Activated CD8-positive, alpha-beta memory T cell treated with anti-CD3 and anti-CD28 coated beads, Interleukin-2, amount 50 U/mL, for 48 hours (primary cell): ENCODE data around the gene COL4A1.
"Not testable (repeated sequence)": the region's sequence is repeated elsewhere in the genome, so short reads cannot be mapped to it uniquely, and the experiment has no call there.

Experiments
- DNase-seq: peaks from one replicate; pipeline ENCODE4 v3.0.0-alpha.2; 2020

The COL4A1 gene

GRCh38 chr13:110124201-110124940 lies 182.6 kb downstream of the COL4A1 start:
- no peak for DNase-seq

DNA sequence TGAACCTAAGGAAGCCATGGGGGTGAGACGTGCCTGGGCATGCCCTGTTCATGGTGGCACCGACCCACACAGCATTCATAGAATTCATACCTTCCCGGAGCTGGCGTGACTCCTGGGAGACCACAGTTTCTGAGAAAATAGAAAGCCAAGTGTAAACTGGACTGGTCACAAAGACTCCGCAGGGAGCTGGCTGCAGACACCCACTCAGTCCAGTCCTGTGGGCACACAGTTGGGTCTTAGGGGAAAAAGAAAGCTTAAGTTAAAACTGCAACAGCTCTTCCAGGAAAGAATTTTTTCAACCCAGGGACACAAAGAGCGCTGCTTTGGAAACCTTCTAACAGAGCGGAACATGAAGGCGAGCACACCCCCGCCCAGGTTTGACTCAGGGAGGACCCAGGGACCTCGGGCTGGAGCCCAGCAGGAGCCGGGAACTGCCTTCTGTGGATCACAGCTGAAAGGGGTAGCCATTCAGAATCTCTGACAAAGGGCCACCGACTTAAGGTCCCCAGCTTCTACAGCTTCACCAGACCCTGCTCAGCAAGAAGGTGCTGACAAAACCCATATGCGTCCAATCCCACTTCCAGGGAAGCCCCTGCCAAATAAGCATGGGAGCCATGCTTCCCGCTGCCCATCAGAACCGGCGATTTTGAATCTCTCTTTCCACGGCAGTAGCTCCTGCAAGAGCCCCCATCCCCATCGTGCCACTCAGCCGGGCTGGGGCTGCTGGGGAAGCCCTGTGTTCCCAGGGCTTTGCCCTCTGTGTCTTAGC lies 183.7 kb downstream of the COL4A1 start:
- no peak for DNase-seq

DNA sequence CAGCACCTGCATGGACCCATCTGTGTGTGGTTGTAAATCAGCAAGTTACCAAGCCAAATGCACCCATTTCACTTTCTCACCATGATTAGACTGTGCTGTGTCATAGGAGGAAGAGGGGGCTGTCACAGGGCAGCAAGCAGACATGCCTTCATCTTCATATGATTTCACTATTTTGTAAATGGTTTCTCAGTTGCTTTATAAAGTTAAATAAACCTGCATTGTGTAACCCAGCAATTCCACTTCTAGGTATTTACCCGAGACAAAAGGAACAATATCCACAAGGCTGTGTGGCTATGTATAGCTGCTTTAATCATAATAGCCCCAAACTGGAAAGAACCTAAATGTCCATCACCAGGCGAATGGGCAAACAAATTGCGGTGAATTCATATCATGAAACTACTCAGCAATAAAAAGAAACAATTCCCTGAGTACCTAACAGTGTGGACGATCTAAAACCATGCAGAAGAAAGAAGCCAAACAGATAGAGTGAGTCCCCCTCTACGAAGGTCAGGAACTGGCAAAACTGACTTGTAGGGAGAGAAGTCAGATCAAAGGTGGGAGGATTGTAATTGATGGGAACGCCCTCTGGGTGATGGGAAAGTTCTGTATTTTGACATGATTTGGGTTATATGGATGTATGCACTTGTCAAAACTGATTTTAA lies 185.4 kb downstream of the COL4A1 start:
- no peak for DNase-seq

GRCh38 chr13:110119935-110120905 lies 186.7 kb downstream of the COL4A1 start:
- DNase-seq = no peak

- no peak for DNase-seq
These were observed 188.9 kb downstream of the COL4A1 start for GRCh38 chr13:110118106-110118505.

DNA sequence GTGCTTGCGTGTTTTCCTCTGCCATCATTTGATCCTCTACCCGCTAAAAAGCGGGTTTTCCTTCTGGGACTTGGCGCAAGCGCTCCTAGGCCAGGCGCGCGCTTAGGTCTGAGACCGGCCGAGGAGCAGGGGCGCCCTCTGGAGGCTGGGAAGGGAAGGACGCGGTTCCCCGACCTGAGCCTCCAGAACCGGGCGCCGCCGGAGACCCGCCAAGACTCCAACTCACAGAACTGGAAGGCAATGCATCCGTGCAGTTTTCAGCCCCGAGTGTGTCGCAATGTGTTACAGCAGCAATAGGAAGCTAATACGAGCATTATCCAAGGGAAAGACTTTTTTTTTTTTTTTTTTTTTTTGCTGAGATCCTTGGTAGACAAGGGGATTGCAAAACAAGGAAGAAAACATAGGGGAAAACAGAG lies 190.9 kb downstream of the COL4A1 start:
- peak; percentile 84 for DNase-seq

- no peak for DNase-seq
These were observed 191.4 kb downstream of the COL4A1 start for GRCh38 chr13:110115591-110115990.

DNA sequence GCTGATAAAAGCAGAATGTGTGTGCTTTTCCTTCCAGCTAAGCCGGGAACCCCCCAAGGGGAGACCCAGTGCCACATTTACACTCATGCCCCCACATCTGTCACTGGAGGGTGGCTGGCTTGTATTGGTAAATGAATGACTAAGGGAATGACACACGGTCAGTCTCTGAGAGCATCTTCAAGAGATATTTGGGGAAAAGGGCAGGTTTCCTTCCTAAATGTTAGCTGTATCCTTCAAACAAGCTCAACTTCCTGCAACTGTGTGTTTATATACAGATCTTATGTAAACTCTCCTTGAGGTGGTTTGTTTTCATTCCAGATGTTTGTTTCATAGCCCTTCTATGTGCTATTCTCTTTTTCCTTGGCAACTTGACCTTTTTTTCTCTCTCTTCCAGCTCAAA lies 192.6 kb downstream of the COL4A1 start:
- no peak for DNase-seq

DNA sequence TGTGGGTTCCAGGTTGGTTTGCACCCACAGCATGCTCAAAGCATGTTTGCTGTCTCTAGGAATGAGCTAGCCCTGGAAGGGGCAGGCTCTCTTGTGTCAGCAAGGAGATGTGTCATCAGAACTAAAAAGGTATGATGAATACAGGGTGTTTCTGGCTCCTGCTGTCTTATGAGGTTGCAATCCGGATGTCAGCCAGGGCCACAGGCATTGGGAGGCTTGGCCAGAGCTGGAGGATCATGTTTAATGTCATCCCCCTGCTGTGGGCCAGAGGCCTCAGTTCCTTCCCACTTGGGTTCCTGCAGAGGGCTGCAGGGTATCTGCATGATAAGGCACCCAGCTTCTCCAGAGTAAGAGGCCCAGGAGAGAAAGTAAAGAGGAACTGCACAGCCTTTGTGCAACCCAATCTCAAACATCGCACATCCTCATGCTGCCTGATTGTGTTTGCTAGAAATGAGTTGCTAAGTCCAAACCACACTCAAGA lies 193.6 kb downstream of the COL4A1 start:
- no peak for DNase-seq

DNA sequence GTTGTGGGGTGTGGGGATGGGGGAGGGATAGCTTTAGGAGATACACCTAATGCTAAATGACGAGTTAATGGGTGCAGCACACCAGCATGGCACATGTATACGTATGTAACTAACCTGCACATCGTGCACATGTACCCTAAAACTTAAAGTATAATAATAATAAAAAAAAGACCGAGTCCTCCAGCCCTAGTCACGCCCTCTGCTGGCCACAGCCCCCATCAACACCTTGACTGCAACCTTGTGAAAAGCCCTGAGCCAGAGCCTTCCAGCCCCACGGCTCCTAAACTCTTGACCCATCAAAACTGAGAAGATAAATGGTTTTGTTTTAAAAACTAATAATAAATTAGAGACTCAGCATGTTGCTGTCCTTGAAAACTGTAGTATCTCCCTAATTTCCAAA lies 194.6 kb downstream of the COL4A1 start:
- DNase-seq = not testable (repeated sequence)

- DNase-seq = no peak
These were observed 196.2 kb downstream of the COL4A1 start for GRCh38 chr13:110110783-110111182.

DNA sequence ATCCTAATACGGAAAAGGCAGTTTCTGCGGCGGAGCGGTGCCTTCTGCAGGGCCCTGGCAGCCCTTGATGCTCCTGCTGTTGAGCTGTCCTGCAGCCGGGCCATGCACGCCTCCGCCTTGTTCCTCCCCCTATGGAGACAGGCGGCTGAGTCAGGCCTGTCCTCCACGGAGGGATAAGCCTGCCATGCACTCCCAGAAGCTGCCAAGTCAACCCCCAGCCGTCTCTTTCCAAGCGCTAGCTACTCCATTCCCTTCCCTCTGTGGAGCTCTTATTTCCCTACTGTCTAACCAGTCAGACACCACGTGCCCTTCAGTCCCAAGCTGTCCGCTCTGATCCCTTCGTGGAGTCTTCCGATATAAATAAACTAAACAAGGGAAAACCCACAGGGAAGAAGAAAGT lies 197.0 kb downstream of the COL4A1 start:
- no peak for DNase-seq

GRCh38 chr13:110109140-110109783 lies 197.7 kb downstream of the COL4A1 start:
- DNase-seq = no peak

- DNase-seq = no peak
These were observed 198.4 kb downstream of the COL4A1 start for GRCh38 chr13:110108348-110109139.

GRCh38 chr13:110107568-110108347 lies 199.2 kb downstream of the COL4A1 start:
- DNase-seq = no peak

DNA sequence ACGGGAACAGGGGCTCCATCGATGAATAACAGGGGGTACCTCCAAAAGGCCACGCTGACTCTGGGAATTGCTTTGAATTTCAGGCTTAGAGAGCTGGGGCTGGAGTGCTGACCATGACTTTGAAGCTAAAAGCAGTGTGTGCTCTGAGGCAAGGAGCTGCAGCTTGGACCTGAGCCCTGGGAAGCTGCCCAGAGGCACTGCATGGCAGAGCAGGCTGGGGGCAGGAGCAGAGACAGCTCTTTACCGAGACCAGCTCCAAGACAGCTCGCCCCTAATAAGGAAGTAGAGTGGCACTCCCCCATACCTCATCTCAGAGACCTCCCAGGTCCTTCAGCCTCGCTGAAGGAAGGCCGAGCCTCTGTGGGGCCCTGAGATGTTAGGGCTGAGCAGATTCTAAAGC lies 200.2 kb downstream of the COL4A1 start:
- no peak for DNase-seq

GRCh38 chr13:110105136-110105535 lies 201.8 kb downstream of the COL4A1 start:
- no peak for DNase-seq

DNA sequence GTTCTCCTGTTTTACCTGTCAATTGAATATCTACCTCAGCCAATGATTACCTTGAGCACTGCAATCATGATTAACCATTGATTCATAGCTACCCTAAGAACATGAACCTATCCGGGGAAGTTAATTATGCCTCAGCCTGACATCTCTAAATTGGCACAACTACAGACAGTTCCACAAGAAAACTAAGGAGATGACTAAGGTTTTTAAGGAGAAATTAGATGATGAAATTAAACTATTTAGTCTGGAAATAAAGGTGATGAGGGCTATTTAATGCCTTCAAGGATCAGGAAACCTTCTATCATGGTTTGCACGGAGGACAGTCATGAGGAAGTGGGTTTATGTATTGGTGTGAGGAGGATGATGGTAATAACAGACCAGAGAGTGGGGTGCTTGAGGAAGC lies 203.4 kb downstream of the COL4A1 start:
- DNase-seq = no peak

GRCh38 chr13:110103026-110103425 lies 203.9 kb downstream of the COL4A1 start:
- no peak for DNase-seq

DNA sequence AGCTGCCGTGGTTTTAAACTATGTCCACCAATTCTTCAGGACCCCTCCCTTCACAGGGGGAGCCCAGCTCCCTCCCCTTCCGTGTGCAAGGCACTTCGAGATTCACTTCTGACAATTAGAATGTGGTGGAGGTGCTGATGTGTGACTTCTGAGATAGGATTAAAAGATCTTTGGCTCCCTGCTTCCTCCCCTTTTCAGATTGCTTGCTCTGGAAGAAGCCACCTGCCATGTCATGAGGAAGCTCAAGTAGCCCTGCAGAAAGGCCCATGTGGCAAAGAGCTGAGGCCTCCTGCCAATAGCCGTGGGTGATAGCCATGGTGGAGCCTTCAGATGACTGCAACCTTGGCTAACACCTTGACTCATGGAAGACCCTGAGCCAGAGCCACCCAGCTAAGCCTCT lies 204.9 kb downstream of the COL4A1 start:
- no peak for DNase-seq
